Mammary epithelial cell (primary cell): ENCODE results near the gene SLC43A2.

Experiments used
- EZH2 ChIP-seq: IDR thresholded peaks from 2 replicates; pipeline ENCODE4 v1.6.1; 2012; ENCODE audit warnings: low read length, inconsistent platforms, borderline replicate concordance
- TF ChIP-seq, protein P1 (sequence below), 2 donors: IDR thresholded peaks in 1 of 2; conservative IDR thresholded peaks in 1 of 2; 2 replicates each; pipeline ENCODE4 v1.5.1; 2011 to 2012; ENCODE audit warnings: inconsistent platforms in 2 of 2, low read length in 2 of 2, mild to moderate bottlenecking in 2 of 2, control low read depth in 1 of 2, low read depth in 1 of 2; ENCODE audit not compliant: insufficient read depth in 1 of 2; ENCODE audit errors: extremely low read depth in 1 of 2

DNA sequence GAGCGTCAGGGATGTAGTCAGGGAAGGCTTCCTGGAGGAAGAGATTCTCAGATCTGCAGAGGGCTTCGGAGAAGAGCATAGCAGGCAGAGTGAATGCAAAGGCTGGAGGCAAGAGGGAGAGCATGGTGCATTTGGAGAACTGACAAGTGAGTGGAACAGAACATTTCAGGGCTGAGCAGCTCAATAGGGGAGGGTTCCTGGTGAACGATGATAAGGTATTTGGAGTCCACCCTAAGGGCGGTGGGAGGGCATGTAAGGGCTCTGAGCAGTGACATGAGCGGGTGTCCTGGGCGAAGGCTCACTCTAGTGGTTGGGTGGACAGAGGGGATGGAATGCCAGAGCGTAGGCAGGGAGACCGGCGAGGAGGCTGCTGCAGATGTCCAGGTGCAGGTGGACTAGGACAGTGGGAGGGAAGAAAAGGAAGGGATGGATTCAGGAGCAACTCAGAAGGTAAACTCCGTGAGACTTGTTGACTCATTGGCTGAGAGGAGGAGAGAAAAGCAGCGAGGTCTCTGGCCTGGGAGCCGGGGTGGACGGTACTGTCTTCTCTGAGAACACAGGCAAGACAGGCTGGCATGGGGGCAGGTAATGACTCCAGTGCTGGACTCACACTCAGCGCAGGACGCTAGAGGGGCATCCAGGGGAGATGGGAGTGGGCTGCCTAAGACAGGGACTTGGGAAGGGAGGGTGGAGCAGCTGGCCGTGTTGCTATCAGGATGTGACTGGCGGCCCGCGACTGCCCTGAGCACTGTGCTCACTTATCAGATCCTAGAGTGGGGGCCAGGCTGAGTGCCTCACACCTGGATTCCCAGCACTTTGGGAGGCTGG, 64.6 kb downstream of the SLC43A2 start:
- TF ChIP-seq, protein P1, sequence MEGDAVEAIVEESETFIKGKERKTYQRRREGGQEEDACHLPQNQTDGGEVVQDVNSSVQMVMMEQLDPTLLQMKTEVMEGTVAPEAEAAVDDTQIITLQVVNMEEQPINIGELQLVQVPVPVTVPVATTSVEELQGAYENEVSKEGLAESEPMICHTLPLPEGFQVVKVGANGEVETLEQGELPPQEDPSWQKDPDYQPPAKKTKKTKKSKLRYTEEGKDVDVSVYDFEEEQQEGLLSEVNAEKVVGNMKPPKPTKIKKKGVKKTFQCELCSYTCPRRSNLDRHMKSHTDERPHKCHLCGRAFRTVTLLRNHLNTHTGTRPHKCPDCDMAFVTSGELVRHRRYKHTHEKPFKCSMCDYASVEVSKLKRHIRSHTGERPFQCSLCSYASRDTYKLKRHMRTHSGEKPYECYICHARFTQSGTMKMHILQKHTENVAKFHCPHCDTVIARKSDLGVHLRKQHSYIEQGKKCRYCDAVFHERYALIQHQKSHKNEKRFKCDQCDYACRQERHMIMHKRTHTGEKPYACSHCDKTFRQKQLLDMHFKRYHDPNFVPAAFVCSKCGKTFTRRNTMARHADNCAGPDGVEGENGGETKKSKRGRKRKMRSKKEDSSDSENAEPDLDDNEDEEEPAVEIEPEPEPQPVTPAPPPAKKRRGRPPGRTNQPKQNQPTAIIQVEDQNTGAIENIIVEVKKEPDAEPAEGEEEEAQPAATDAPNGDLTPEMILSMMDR (conservative IDR thresholded peaks at IDR 0.05 in 1 of 2, IDR thresholded peaks at IDR 0.05 in 1 of 2; ENCODE audit: extremely low read depth in 1 of 2, insufficient read depth in 1 of 2, low read depth in 1 of 2, low read length in 2 of 2) = no peak
- no peak for TF ChIP-seq EZH2
